GM19193 (cell line): ENCODE results near the gene NAA38.

Source experiments
- POLR2A ChIP-seq: IDR thresholded peaks from 4 replicates; pipeline ENCODE4 v1.6.1; 2011; ENCODE audit not compliant: insufficient read depth, insufficient read length; ENCODE audit errors: extremely low read depth

The NAA38 gene

GRCh38 chr17:7885367-7886226 is 28.2 kb upstream of the NAA38 start:
- TF ChIP-seq POLR2A: peak; percentile 66

- TF ChIP-seq POLR2A: no peak
Measured at GRCh38 chr17:7884581-7885366, 27.4 kb upstream of the NAA38 start.

GRCh38 chr17:7883781-7884386 is 26.5 kb upstream of the NAA38 start:
- TF ChIP-seq POLR2A: no peak

GRCh38 chr17:7882629-7883028 is 25.3 kb upstream of the NAA38 start:
- TF ChIP-seq POLR2A: no peak

GRCh38 chr17:7882068-7882467 is 24.7 kb upstream of the NAA38 start:
- no peak for TF ChIP-seq POLR2A

- no peak for TF ChIP-seq POLR2A
Measured at GRCh38 chr17:7881276-7882054, 24.1 kb upstream of the NAA38 start.

- no peak for TF ChIP-seq POLR2A
Measured at GRCh38 chr17:7880076-7880868, 22.9 kb upstream of the NAA38 start.

GRCh38 chr17:7878234-7878633 is 20.9 kb upstream of the NAA38 start:
- no peak for TF ChIP-seq POLR2A

GRCh38 chr17:7875804-7876370 is 18.5 kb upstream of the NAA38 start:
- TF ChIP-seq POLR2A: no peak

- TF ChIP-seq POLR2A: no peak
Measured at GRCh38 chr17:7873051-7873450, 15.7 kb upstream of the NAA38 start.

GRCh38 chr17:7867881-7868329 is 10.5 kb upstream of the NAA38 start:
- TF ChIP-seq POLR2A: no peak

- no peak for TF ChIP-seq POLR2A
Measured at GRCh38 chr17:7864995-7865650, 7.8 kb upstream of the NAA38 start.

GRCh38 chr17:7862692-7863437 is 5.5 kb upstream of the NAA38 start:
- no peak for TF ChIP-seq POLR2A

GRCh38 chr17:7859028-7859427 is 1.7 kb upstream of the NAA38 start:
- TF ChIP-seq POLR2A: no peak
